ENCODE measurements around the gene PRR30.
"Not testable (repeated sequence)": the region's sequence is repeated elsewhere in the genome, so short reads cannot be mapped to it uniquely, and the experiment has no call there.

PRR30 gene

GRCh38 chr2:27127883-27128667 is 11.1 kb downstream of the PRR30 start:
- DNase-seq, result no peak

GRCh38 chr2:27126252-27126710 is 12.9 kb downstream of the PRR30 start:
- DNase-seq, result no peak

DNA sequence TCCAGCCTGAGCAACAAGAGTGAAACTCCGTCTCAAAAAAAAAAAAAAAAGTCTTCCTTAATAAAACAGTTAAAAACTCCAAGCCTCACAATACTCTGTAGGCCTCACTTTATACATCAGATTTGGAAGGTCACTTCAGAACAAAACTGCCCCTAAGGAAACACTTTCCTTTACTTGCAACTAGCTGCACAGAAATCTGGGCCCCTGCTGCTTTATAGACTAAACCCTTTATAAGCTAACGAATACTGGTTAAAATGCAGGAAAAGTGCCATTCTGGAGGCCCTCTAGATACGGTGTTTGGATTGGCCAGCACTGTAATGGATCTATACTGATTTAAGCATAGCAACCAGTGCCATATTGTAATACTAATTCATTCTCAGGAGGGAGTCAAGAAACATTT is 14.1 kb downstream of the PRR30 start:
- no peak for DNase-seq

- DNase-seq, result peak; percentile 64 to 72
These were observed 15.7 kb downstream of the PRR30 start, which contains the start of gene ABHD1 for GRCh38 chr2:27123302-27124150. ABHD1 (plus strand) TSS chr2:27123815; CDS start chr2:27123949, 134 bp downstream.

- DNase-seq, result no peak
These were observed 16.4 kb downstream of the PRR30 start for GRCh38 chr2:27122791-27123190.

GRCh38 chr2:27121906-27122305 is 17.3 kb downstream of the PRR30 start:
- peak in 1 of 2 experiments; percentile 9 for DNase-seq

DNA sequence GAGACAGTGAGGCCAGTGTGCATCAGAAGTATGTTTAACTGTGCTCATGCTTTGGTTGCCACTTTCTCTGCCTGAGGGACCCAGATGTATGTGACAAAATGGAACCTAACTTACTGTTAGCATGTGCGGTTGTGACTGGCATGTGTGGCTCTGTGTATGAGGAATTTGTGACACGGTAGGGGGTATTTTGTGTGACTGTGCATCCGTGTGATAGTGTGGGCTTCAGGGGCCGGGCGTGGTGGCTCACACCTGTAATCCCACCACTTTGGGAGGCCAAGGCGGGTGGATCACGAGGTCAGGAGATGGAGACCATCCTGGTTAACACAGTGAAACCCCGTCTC is 19.9 kb downstream of the PRR30 start:
- DNase-seq, result not testable (repeated sequence)

- no peak for DNase-seq
These were observed 20.5 kb downstream of the PRR30 start, which contains the start of gene CGREF1 for GRCh38 chr2:27118525-27119329. CGREF1 (minus strand) TSS chr2:27119128; CDS start chr2:27104366, 14,762 bp downstream.

- no peak for DNase-seq
These were observed 21.1 kb downstream of the PRR30 start for GRCh38 chr2:27117995-27118524.

GRCh38 chr2:27115519-27115918 is 23.7 kb downstream of the PRR30 start:
- DNase-seq, result no peak

- DNase-seq, result not testable (repeated sequence)
These were observed 27.7 kb downstream of the PRR30 start for GRCh38 chr2:27111392-27112078.

- DNase-seq, result not testable (repeated sequence)
These were observed 28.4 kb downstream of the PRR30 start for GRCh38 chr2:27110603-27111352.

DNA sequence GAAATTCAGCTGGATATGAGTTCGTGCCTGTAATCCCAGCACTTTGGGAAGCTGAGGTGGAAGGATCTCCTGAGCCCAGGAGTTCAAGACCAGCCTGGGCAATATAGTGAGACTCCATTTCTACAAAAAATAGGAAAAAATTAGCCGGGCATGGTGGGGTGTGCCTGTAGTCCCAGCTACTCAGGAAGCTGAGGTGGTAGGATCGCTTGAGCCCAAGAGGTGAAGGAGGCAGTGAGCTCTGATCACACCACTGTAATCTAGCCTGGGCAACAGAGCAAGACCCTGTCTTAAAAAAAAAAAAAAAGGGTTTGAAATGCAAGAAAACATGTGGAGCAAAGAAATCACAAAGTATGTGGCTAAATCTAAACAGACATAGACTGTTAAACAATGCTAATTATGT is 30.1 kb downstream of the PRR30 start:
- no peak for DNase-seq

DNA sequence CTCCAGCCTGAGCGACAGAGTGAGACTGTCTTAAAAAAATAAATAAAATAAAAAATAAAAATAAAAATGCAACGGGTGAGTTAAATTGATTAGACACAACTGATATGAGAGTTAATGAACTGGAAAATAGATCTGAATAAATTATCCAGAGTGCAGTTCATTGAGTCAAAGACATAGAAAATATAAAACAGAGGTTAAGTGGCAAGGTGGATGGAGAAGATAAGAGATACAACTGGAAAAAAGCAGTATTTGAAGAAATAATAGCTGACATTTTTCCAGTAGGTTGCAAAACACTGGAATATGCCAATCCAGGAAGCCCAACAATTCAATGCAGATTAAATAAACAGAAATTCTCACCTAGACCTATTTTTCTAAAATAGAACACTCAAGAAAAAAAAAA is 31.0 kb downstream of the PRR30 start:
- no peak for DNase-seq

- DNase-seq, result no peak
These were observed 33.2 kb downstream of the PRR30 start for GRCh38 chr2:27105981-27106380.

DNA sequence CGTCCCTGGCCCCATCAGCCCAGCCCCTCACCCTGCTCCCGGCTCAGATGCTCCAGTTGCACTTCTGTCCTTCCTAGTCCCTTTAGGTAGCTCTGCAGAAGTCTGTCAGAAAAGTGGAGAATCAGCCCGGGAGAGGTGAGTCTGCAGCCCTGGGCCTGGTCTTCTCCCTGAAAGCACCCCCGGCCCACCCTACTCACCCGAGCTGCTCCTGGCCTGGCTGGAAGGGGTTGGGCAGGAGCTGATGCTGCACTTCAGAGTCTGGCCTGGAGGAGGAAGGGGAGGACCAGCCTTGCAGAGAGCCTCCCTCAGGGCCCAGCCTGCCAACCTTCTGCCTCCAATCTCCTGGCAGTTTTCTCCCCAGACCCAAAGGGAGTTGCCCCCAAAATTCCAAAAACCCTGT is 36.9 kb downstream of the PRR30 start:
- DNase-seq, result no peak

DNA sequence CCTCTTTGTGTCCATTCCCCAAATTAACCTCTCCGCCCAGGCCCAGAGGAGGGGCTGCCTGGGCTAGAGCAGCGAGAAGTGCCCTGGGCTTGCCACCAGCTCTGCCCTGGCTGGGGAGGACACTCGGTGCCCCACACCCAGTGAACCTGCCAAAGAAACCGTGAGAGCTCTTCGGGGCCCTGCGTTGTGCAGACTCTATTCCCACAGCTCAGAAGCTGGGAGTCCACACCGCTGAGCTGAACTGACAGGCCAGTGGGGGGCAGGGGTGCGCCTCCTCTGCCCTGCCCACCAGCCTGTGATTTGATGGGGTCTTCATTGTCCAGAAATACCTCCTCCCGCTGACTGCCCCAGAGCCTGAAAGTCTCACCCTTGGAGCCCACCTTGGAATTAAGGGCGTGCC is 39.2 kb downstream of the PRR30 start:
- DNase-seq, result no peak

GRCh38 chr2:27099334-27099955 is 39.8 kb downstream of the PRR30 start:
- no peak for DNase-seq

DNA sequence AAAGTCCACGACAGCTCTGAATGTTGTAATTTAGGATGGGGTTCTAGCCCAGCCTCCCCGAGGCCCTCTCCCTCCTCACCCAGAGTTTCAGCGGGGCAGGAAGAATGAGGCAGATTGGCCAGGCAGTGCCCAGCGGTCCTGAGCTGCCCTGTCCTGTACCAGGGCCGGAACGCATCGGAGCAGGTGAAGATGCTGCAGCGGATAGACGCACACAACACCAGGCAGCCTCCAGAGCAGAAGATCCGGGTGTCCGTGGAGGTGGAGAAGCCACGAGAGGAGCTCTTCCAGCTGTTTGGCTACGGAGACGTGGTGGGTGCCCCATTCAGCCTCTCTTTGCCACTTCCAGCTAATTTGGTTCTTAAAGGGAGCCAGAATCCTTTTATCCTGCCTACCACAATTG is 41.9 kb downstream of the PRR30 start:
- no peak for DNase-seq

DNA sequence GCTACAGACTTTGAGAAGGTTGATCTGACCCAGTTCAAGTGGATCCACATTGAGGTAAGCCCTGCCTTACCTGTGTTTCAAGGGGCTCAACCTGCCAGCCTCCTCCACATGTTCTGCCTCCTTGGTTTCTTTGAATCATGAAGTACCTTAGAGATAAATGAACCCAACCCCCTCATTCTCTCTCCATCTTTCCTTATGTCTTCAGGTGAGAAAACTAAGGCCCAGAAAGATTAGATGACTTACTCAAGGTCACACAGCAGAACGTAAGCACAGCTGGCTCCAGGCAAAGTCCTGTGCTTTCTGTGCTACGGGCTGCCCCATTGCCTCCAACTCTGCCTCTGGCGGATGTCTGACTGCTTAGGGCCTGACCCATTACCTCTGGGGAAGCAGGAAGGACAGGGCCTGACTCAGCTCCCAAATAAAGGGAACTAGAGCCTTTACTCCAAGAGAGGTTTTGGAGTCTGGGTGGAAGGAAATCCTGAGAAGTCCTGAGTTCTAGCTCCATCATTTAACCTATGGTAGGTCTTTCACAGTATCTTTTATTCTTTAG is 42.4 kb downstream of the PRR30 start:
- DNase-seq, result no peak

Data from AML-193 (cell line).